Glutamatergic neuron (in vitro differentiated cells): ENCODE measurements around the gene H2BW2. TPM values are rescaled to one million over a fixed set of nuclear protein-coding genes. Genes with fewer than 3 reads are reported as not detected.

Source experiments
- DNase-seq: peaks from one replicate; pipeline ENCODE4 v3.0.0; 2022
- H3K27ac Mint-ChIP-seq: one replicate; pipeline ENCODE4 v1.8.0; 2020; ENCODE audit warnings: mild to moderate bottlenecking, mixed read lengths, inconsistent platforms; ENCODE audit not compliant: unreplicated experiment
- H3K27me3 Mint-ChIP-seq: one replicate; pipeline ENCODE4 v1.8.0; 2020; ENCODE audit warnings: mild to moderate bottlenecking, moderate library complexity, mixed read lengths, inconsistent platforms; ENCODE audit not compliant: unreplicated experiment
- H3K36me3 Mint-ChIP-seq: one replicate; pipeline ENCODE4 v1.8.0; 2020; ENCODE audit warnings: mild to moderate bottlenecking, mixed read lengths, inconsistent platforms; ENCODE audit not compliant: unreplicated experiment
- H3K4me1 Mint-ChIP-seq: one replicate; pipeline ENCODE4 v1.8.0; 2020; ENCODE audit warnings: mild to moderate bottlenecking, low read depth, mixed read lengths, inconsistent platforms; ENCODE audit not compliant: unreplicated experiment
- H3K4me3 Mint-ChIP-seq: one replicate; pipeline ENCODE4 v1.8.0; 2020; ENCODE audit warnings: mild to moderate bottlenecking, mixed read lengths, inconsistent platforms; ENCODE audit not compliant: unreplicated experiment
- H3K9me3 Mint-ChIP-seq: one replicate; pipeline ENCODE4 v1.8.0; 2020; ENCODE audit warnings: mild to moderate bottlenecking, moderate library complexity, mixed read lengths, inconsistent platforms; ENCODE audit not compliant: unreplicated experiment
- total RNA-seq: library from RNA; stranded (reverse); fragmentation: NEBNext Ultra II Directional; extraction: Animal tissue kit (Norgen Biotek cat#: 25700); gene quantifications from one replicate; pipeline ENCODE4 v1.2.1, GENCODE V29; 2021; ENCODE audit not compliant: unreplicated experiment
- TF ChIP-seq, protein P1 (sequence below): fragments of 200-600 bp; sonication (generic); IDR thresholded peaks from one replicate; pipeline ENCODE4 v1.5.0; 2021; ENCODE audit not compliant: partially characterized antibody, unreplicated experiment

H2BW2 gene
- total RNA-seq, 1 donor from 2014 or later, result not detected

GRCh38 chrX:104084063-104084462, 44.3 kb downstream of the H2BW2 start:
- Mint-ChIP-seq H3K36me3 (no peaks in the 10 kb centered on the region), H3K4me1 (no peaks in the 10 kb centered on the region), H3K9me3 (no peaks in the 10 kb centered on the region), H3K27ac (no peak overlapping the region), H3K27me3 (no peaks in the 10 kb centered on the region), H3K4me3 (no peak overlapping the region)
- TF ChIP-seq, protein P1, sequence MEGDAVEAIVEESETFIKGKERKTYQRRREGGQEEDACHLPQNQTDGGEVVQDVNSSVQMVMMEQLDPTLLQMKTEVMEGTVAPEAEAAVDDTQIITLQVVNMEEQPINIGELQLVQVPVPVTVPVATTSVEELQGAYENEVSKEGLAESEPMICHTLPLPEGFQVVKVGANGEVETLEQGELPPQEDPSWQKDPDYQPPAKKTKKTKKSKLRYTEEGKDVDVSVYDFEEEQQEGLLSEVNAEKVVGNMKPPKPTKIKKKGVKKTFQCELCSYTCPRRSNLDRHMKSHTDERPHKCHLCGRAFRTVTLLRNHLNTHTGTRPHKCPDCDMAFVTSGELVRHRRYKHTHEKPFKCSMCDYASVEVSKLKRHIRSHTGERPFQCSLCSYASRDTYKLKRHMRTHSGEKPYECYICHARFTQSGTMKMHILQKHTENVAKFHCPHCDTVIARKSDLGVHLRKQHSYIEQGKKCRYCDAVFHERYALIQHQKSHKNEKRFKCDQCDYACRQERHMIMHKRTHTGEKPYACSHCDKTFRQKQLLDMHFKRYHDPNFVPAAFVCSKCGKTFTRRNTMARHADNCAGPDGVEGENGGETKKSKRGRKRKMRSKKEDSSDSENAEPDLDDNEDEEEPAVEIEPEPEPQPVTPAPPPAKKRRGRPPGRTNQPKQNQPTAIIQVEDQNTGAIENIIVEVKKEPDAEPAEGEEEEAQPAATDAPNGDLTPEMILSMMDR, result no peak
- DNase-seq, result no peak

GRCh38 chrX:104084534-104085277, 45.0 kb downstream of the H2BW2 start:
- Mint-ChIP-seq H3K27ac (no peak overlapping the region), H3K36me3 (no peaks in the 10 kb centered on the region), H3K4me1 (no peaks in the 10 kb centered on the region), H3K4me3 (no peak overlapping the region), H3K27me3 (no peaks in the 10 kb centered on the region), H3K9me3 (no peaks in the 10 kb centered on the region)
- TF ChIP-seq, protein P1, result no peak
- no peak for DNase-seq

GRCh38 chrX:104085477-104085876, 45.7 kb downstream of the H2BW2 start:
- no peaks in the 10 kb centered on the region for H3K27me3 Mint-ChIP-seq
- no peak for DNase-seq
- H3K4me3 Mint-ChIP-seq, result no peak overlapping the region
- H3K27ac Mint-ChIP-seq, result no peak overlapping the region
- TF ChIP-seq, protein P1, result no peak
- no peaks in the 10 kb centered on the region for H3K36me3 Mint-ChIP-seq
- no peaks in the 10 kb centered on the region for H3K4me1 Mint-ChIP-seq
- no peaks in the 10 kb centered on the region for H3K9me3 Mint-ChIP-seq

GRCh38 chrX:104085919-104086318, 46.2 kb downstream of the H2BW2 start:
- H3K36me3 Mint-ChIP-seq, result no peaks in the 10 kb centered on the region
- no peak overlapping the region for H3K4me3 Mint-ChIP-seq
- no peak overlapping the region for H3K27ac Mint-ChIP-seq
- TF ChIP-seq, protein P1, result no peak
- H3K27me3 Mint-ChIP-seq, result no peaks in the 10 kb centered on the region
- H3K4me1 Mint-ChIP-seq, result no peaks in the 10 kb centered on the region
- no peak for DNase-seq
- H3K9me3 Mint-ChIP-seq, result no peaks in the 10 kb centered on the region

Other genes starting within 250 kb of the H2BW2 start
- gene RAB9B, start 207.7 kb upstream of the H2BW2 start, total RNA-seq, result 4.5 TPM
- 68.6 TPM for gene TMSB15B, start 77.3 kb upstream of the H2BW2 start, total RNA-seq
- not detected for gene H2BW1, start 26.2 kb upstream of the H2BW2 start, total RNA-seq
- 30.1 TPM for gene TMSB15C, start 36.3 kb downstream of the H2BW2 start, total RNA-seq
- 12.1 TPM for gene ZCCHC18, start 72.6 kb downstream of the H2BW2 start, total RNA-seq
- 5.7 TPM for gene SLC25A53, start 117.1 kb downstream of the H2BW2 start, total RNA-seq
- gene FAM199X, start 126.5 kb downstream of the H2BW2 start, total RNA-seq, result 14.9 TPM
- gene ESX1, start 215.0 kb downstream of the H2BW2 start, total RNA-seq, result not detected